ENCODE measurements around the gene ATOH7. TPM values are rescaled to one million over a fixed set of nuclear protein-coding genes. Genes with fewer than 3 reads are reported as not detected.
"Not testable (repeated sequence)": the region's sequence is repeated elsewhere in the genome, so short reads cannot be mapped to it uniquely, and the experiment has no call there.

ATOH7 gene
- total and polyA plus RNA-seq, 4 experiments from 2014 or later: not detected

DNA sequence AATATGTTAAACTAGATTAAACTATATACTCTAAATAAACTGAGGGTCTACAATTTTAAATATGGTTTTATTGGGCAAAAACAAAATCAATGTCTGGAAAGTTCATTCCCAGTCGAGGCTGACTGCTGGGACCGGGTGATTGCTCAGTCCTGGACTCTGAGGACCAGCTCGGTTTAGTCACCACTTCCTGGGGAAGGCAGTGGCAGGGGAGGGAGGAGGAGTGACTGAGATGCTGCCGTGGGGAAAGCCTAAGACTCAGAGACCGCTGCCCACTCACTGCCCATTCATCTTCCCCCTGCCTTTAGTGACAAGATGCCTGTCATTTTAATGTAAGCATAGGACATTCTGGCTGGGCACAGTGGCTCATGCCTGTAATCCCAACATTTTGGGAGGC is 29.0 kb downstream of the ATOH7 start:
- H3K27ac ChIP-seq (ENCODE audit: low read depth, low read length): no peak overlapping the region
- peaks cover 24 to 31% of the 10 kb centered on the region in 2 donors for H3K27me3 Mint-ChIP-seq

DNA sequence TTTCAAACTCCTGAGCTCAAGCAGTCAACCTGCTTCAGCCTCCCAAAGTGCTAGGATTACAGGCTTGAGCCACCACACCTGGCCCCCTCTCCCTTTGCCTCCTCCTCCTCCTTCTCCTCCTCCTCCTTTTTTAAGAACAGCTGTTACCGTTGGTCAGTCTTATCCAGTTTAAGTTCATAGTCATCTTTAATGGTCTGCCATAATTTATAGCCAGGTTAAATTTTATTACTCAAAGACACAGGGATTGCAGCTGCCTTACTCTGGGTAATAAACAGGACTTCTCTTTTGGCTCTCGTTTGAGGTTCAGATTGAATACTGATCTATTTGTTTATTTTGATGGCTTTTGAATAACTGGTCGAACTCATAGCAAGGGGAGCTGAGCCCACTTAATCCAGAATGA is 35.2 kb downstream of the ATOH7 start:
- Histone ChIP-seq H3K9me3 (ENCODE audit: control insufficient read depth in 1 of 2, low read length in 2 of 2) (no peaks in the 10 kb centered on the region), H3K4me1 (ENCODE audit: insufficient read depth, low read length) (no peaks in the 10 kb centered on the region), H3K27me3 (ENCODE audit: insufficient read depth, low read length) (no peaks in the 10 kb centered on the region), H3K4me3 (ENCODE audit: low read length in 2 of 2) (no peak overlapping the region), H3K36me3 (ENCODE audit: insufficient read depth, low read length) (no peaks in the 10 kb centered on the region), H3K27ac (ENCODE audit: low read depth, low read length) (no peak overlapping the region)
- intact Hi-C loops (cut with micrococcal nuclease): no loop called here
- Mint-ChIP-seq H3K9me3 (peaks cover 0 to 7% (median 0%) of the 10 kb centered on the region in 8 donors), H3K27me3 (peaks cover 23 to 29% of the 10 kb centered on the region in 2 donors), H3K36me3 (no peaks in the 10 kb centered on the region), H3K27ac (no peak overlapping the region), H3K4me3 (no peak overlapping the region), H3K4me1 (no peaks in the 10 kb centered on the region)
- ChIA-PET POLR2A (ENCODE audit: partially characterized antibody) (no interaction called here), CTCF (ENCODE audit: partially characterized antibody) (interaction anchor here (0.9 to 1.3 kb wide), 2 partner anchors 16 to 17 kb away, joined by 3 to 6 read pairs; no protein-coding TSS in a partner anchor)
- no peak for DNase-seq

More for the DNA sequence above, 29.0 kb downstream of the ATOH7 start:
- ChIA-PET CTCF (ENCODE audit: partially characterized antibody) (interaction anchor here (0.9 to 1.3 kb wide), 3 partner anchors 9 to 145 kb away, joined by 4 to 5 read pairs (median 5); no protein-coding TSS in a partner anchor), POLR2A (ENCODE audit: partially characterized antibody) (no interaction called here)
- no peaks in the 10 kb centered on the region for H3K9me3 Mint-ChIP-seq
- H3K4me3 Mint-ChIP-seq: no peak overlapping the region
- H3K36me3 Mint-ChIP-seq: no peaks in the 10 kb centered on the region
- H3K4me1 ChIP-seq (ENCODE audit: insufficient read depth, low read length): no peaks in the 10 kb centered on the region
- H3K27ac Mint-ChIP-seq: no peak overlapping the region
- H3K9me3 ChIP-seq (ENCODE audit: control insufficient read depth in 1 of 2, low read length in 2 of 2): no peaks in the 10 kb centered on the region
- DNase-seq: no peak
- intact Hi-C loops (cut with micrococcal nuclease): no loop called here
- H3K4me3 ChIP-seq (ENCODE audit: low read length in 2 of 2): no peak overlapping the region
- H3K27me3 ChIP-seq (ENCODE audit: insufficient read depth, low read length): no peaks in the 10 kb centered on the region
- peaks cover 0 to 1% (median 0%) of the 10 kb centered on the region in 4 donors for H3K4me1 Mint-ChIP-seq
- H3K36me3 ChIP-seq (ENCODE audit: insufficient read depth, low read length): no peaks in the 10 kb centered on the region

GRCh38 chr10:68195776-68196175 is 36.1 kb downstream of the ATOH7 start:
- CTCF ChIA-PET (ENCODE audit: partially characterized antibody): interaction anchor here (0.7 to 1.0 kb wide), 2 partner anchors 17 to 416 kb away, joined by 3 to 4 read pairs; no protein-coding TSS in a partner anchor
- H3K27ac Mint-ChIP-seq; H3K27ac ChIP-seq (ENCODE audit: low read depth, low read length); H3K4me3 ChIP-seq (ENCODE audit: low read length in 2 of 2); H3K4me1 ChIP-seq (ENCODE audit: insufficient read depth, low read length); H3K36me3 Mint-ChIP-seq; H3K9me3 ChIP-seq (ENCODE audit: control insufficient read depth in 1 of 2, low read length in 2 of 2); H3K4me3 Mint-ChIP-seq; intact Hi-C loops (cut with micrococcal nuclease); H3K4me1 Mint-ChIP-seq; H3K9me3 Mint-ChIP-seq; DNase-seq; H3K36me3 ChIP-seq (ENCODE audit: insufficient read depth, low read length); H3K27me3 ChIP-seq (ENCODE audit: insufficient read depth, low read length); POLR2A ChIA-PET (ENCODE audit: partially characterized antibody): not testable (repeated sequence)
- peaks cover 23 to 27% of the 10 kb centered on the region in 2 donors for H3K27me3 Mint-ChIP-seq

GRCh38 chr10:68194290-68194689 is 37.6 kb downstream of the ATOH7 start:
- Histone ChIP-seq H3K27me3 (ENCODE audit: insufficient read depth, low read length) (no peaks in the 10 kb centered on the region), H3K4me1 (ENCODE audit: insufficient read depth, low read length) (no peaks in the 10 kb centered on the region), H3K9me3 (ENCODE audit: control insufficient read depth in 1 of 2, low read length in 2 of 2) (no peaks in the 10 kb centered on the region), H3K4me3 (ENCODE audit: low read length in 2 of 2) (no peak overlapping the region), H3K36me3 (ENCODE audit: insufficient read depth, low read length) (no peaks in the 10 kb centered on the region), H3K27ac (ENCODE audit: low read depth, low read length) (no peak overlapping the region)
- no peak for DNase-seq
- H3K9me3 Mint-ChIP-seq: peaks cover 0 to 9% (median 0%) of the 10 kb centered on the region in 8 donors
- H3K27ac Mint-ChIP-seq: no peak overlapping the region
- H3K36me3 Mint-ChIP-seq: no peaks in the 10 kb centered on the region
- H3K4me3 Mint-ChIP-seq: no peak overlapping the region
- intact Hi-C loops (cut with micrococcal nuclease): no loop called here
- H3K27me3 Mint-ChIP-seq: peaks cover 20% of the 10 kb centered on the region in 2 donors
- POLR2A ChIA-PET (ENCODE audit: partially characterized antibody): no interaction called here
- CTCF ChIA-PET (ENCODE audit: partially characterized antibody): no interaction called here
- H3K4me1 Mint-ChIP-seq: no peaks in the 10 kb centered on the region

GRCh38 chr10:68192113-68192512 is 39.8 kb downstream of the ATOH7 start:
- H3K4me1 Mint-ChIP-seq: no peaks in the 10 kb centered on the region
- no peaks in the 10 kb centered on the region for H3K36me3 Mint-ChIP-seq
- intact Hi-C loops (cut with micrococcal nuclease): no loop called here
- peaks cover 14 to 17% of the 10 kb centered on the region in 2 donors for H3K27me3 Mint-ChIP-seq
- H3K9me3 ChIP-seq (ENCODE audit: control insufficient read depth in 1 of 2, low read length in 2 of 2): no peaks in the 10 kb centered on the region
- no peak for DNase-seq
- ChIA-PET CTCF (ENCODE audit: partially characterized antibody) (no interaction called here), POLR2A (ENCODE audit: partially characterized antibody) (no interaction called here)
- no peak overlapping the region for H3K27ac Mint-ChIP-seq
- H3K4me3 Mint-ChIP-seq: no peak overlapping the region
- no peak overlapping the region for H3K4me3 ChIP-seq (ENCODE audit: low read length in 2 of 2)
- H3K27me3 ChIP-seq (ENCODE audit: insufficient read depth, low read length): no peaks in the 10 kb centered on the region
- H3K9me3 Mint-ChIP-seq: peaks cover 0 to 9% (median 0%) of the 10 kb centered on the region in 8 donors
- no peaks in the 10 kb centered on the region for H3K4me1 ChIP-seq (ENCODE audit: insufficient read depth, low read length)
- no peaks in the 10 kb centered on the region for H3K36me3 ChIP-seq (ENCODE audit: insufficient read depth, low read length)
- no peak overlapping the region for H3K27ac ChIP-seq (ENCODE audit: low read depth, low read length)

DNA sequence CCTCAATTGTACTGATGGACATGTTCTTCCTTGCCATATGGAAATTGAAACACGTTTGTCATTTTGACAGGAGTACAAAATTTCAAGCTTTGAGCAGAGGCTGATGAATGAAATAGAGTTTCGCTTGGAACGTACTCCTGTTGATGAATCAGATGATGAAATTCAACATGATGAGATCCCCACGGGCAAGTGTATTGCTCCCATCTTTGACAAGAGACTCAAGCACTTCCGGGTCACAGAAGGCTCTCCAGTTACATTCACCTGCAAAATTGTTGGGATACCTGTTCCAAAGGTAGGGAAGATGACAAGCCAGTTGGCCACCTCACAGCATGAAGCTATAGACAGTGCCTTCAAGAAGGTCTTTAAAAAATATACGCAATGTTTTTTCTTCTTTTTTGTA is 43.1 kb downstream of the ATOH7 start:
- H3K4me1 Mint-ChIP-seq: no peaks in the 10 kb centered on the region
- H3K27me3 Mint-ChIP-seq: peaks cover 20% of the 10 kb centered on the region in 2 donors
- Histone ChIP-seq H3K27me3 (ENCODE audit: insufficient read depth, low read length) (peaks cover 4% of the 10 kb centered on the region), H3K4me1 (ENCODE audit: insufficient read depth, low read length) (no peaks in the 10 kb centered on the region), H3K4me3 (ENCODE audit: low read length in 2 of 2) (no peak overlapping the region), H3K36me3 (ENCODE audit: insufficient read depth, low read length) (no peaks in the 10 kb centered on the region), H3K27ac (ENCODE audit: low read depth, low read length) (no peak overlapping the region), H3K9me3 (ENCODE audit: control insufficient read depth in 1 of 2, low read length in 2 of 2) (no peaks in the 10 kb centered on the region)
- peaks cover 0 to 9% (median 0%) of the 10 kb centered on the region in 8 donors for H3K9me3 Mint-ChIP-seq
- H3K27ac Mint-ChIP-seq: no peak overlapping the region
- DNase-seq: no peak
- CTCF ChIA-PET (ENCODE audit: partially characterized antibody): no interaction called here
- no peaks in the 10 kb centered on the region for H3K36me3 Mint-ChIP-seq
- H3K4me3 Mint-ChIP-seq: no peak overlapping the region
- POLR2A ChIA-PET (ENCODE audit: partially characterized antibody): no interaction called here
- intact Hi-C loops (cut with micrococcal nuclease): no loop called here

GRCh38 chr10:68185085-68185484 is 46.8 kb downstream of the ATOH7 start:
- CTCF ChIA-PET (ENCODE audit: partially characterized antibody): no interaction called here

GRCh38 chr10:68184546-68184945 is 47.4 kb downstream of the ATOH7 start:
- Histone ChIP-seq H3K9me3 (ENCODE audit: control insufficient read depth in 1 of 2, low read length in 2 of 2) (no peaks in the 10 kb centered on the region), H3K27me3 (ENCODE audit: insufficient read depth, low read length) (peaks cover 4% of the 10 kb centered on the region), H3K4me3 (ENCODE audit: low read length in 2 of 2) (no peak overlapping the region), H3K36me3 (ENCODE audit: insufficient read depth, low read length) (no peaks in the 10 kb centered on the region), H3K4me1 (ENCODE audit: insufficient read depth, low read length) (no peaks in the 10 kb centered on the region), H3K27ac (ENCODE audit: low read depth, low read length) (no peak overlapping the region)
- intact Hi-C loops (cut with micrococcal nuclease): no loop called here
- POLR2A ChIA-PET (ENCODE audit: partially characterized antibody): no interaction called here
- DNase-seq: no peak
- no peaks in the 10 kb centered on the region for H3K9me3 Mint-ChIP-seq
- CTCF ChIA-PET (ENCODE audit: partially characterized antibody): no interaction called here
- H3K36me3 Mint-ChIP-seq: no peaks in the 10 kb centered on the region
- H3K4me1 Mint-ChIP-seq: no peaks in the 10 kb centered on the region
- H3K4me3 Mint-ChIP-seq: no peak overlapping the region
- H3K27me3 Mint-ChIP-seq: peaks cover 13 to 20% of the 10 kb centered on the region in 2 donors
- H3K27ac Mint-ChIP-seq: no peak overlapping the region

More at GRCh38 chr10:68185085-68185484, 46.8 kb downstream of the ATOH7 start:
- Histone ChIP-seq H3K9me3 (ENCODE audit: control insufficient read depth in 1 of 2, low read length in 2 of 2) (no peaks in the 10 kb centered on the region), H3K4me1 (ENCODE audit: insufficient read depth, low read length) (no peaks in the 10 kb centered on the region), H3K27ac (ENCODE audit: low read depth, low read length) (no peak overlapping the region), H3K4me3 (ENCODE audit: low read length in 2 of 2) (no peak overlapping the region), H3K27me3 (ENCODE audit: insufficient read depth, low read length) (peaks cover 4% of the 10 kb centered on the region), H3K36me3 (ENCODE audit: insufficient read depth, low read length) (no peaks in the 10 kb centered on the region)
- POLR2A ChIA-PET (ENCODE audit: partially characterized antibody): no interaction called here
- H3K4me1 Mint-ChIP-seq: no peaks in the 10 kb centered on the region
- H3K27ac Mint-ChIP-seq: no peak overlapping the region
- intact Hi-C loops (cut with micrococcal nuclease): no loop called here
- no peak for DNase-seq
- no peaks in the 10 kb centered on the region for H3K36me3 Mint-ChIP-seq
- H3K27me3 Mint-ChIP-seq: peaks cover 13 to 20% of the 10 kb centered on the region in 2 donors
- no peaks in the 10 kb centered on the region for H3K9me3 Mint-ChIP-seq
- H3K4me3 Mint-ChIP-seq: no peak overlapping the region
